B cell (primary cell): ENCODE results near the gene LIN28B. TPM values are rescaled to one million over a fixed set of nuclear protein-coding genes. Genes with fewer than 3 reads are reported as not detected.
"Not testable (repeated sequence)": the region's sequence is repeated elsewhere in the genome, so short reads cannot be mapped to it uniquely, and the experiment has no call there.

Experiments
- ATAC-seq: fragments of 200-7000 bp; cut with Tn5 transposase; one replicate; pipeline ENCODE4 v1.10.0; 2021; ENCODE audit warnings: low read depth, mild to moderate bottlenecking, moderate number of reproducible peaks, moderate library complexity
- CTCF ChIA-PET: fragments of 350-600 bp; sonication (Branson Sonifier 250); formaldehyde crosslinking; loops from one replicate; lab custom pipeline; 2021; ENCODE audit warnings: antibody characterized with exemption, inconsistent platforms; lab: Charles Lee
- POLR2A ChIA-PET: fragments of 350-600 bp; sonication (Branson Sonifier 250); formaldehyde crosslinking; loops from one replicate; lab custom pipeline; 2021; ENCODE audit warnings: antibody characterized with exemption; lab: Charles Lee
- DNase-seq: peaks from one replicate; pipeline ENCODE4 v3.0.0; 2013
- H2AFZ ChIP-seq: 2 replicates; pipeline ENCODE4 v1.6.1; 2012; ENCODE audit warnings: mild to moderate bottlenecking, low read depth, low read length; ENCODE audit not compliant: insufficient read depth, poor library complexity, severe bottlenecking
- H3K27ac ChIP-seq, 2 donors: 1 replicate in 1 of 2; 2 replicates in 1 of 2; pipeline ENCODE4 v1.5.1; 2012 to 2013; ENCODE audit warnings: low read length in 2 of 2, mild to moderate bottlenecking in 2 of 2, moderate library complexity in 1 of 2
- H3K27me3 ChIP-seq, 4 experiments: fragments of 200-600 bp in 1 of 4; sonication (generic) in 1 of 4; replicated peaks in 1 of 4; 1 replicate in 2 of 4; 2 replicates in 2 of 4; pipeline versions ENCODE4 v1.6.1 to v1.7.0; 2013 to 2016; ENCODE audit warnings: low read length in 3 of 4, mild to moderate bottlenecking in 2 of 4, mixed read lengths in 1 of 4, moderate library complexity in 1 of 4; ENCODE audit not compliant: insufficient read depth in 4 of 4, control insufficient read depth in 3 of 4; ENCODE audit errors: control extremely low read depth in 1 of 4
- H3K36me3 ChIP-seq, 2 experiments: replicated peaks in 1 of 2; 1 replicate in 1 of 2; 2 replicates in 1 of 2; pipeline versions ENCODE4 v1.6.1 to v1.7.1; 2013; ENCODE audit warnings: low read length in 1 of 2; ENCODE audit not compliant: insufficient read depth in 2 of 2, control insufficient read depth in 1 of 2; ENCODE audit errors: control extremely low read depth in 1 of 2, extremely low read depth in 1 of 2
- H3K4me1 ChIP-seq, 2 donors: fragments of 200-600 bp in 1 of 2; sonication (generic) in 1 of 2; 1 replicate in 1 of 2; 2 replicates in 1 of 2; pipeline versions ENCODE4 v1.5.1 to v1.6.1; 2013 to 2017; ENCODE audit warnings: low read length in 2 of 2; ENCODE audit not compliant: control insufficient read depth in 2 of 2, insufficient read depth in 2 of 2
- H3K4me2 ChIP-seq: replicated peaks from 2 replicates; pipeline ENCODE3; 2012; ENCODE audit warnings: mild to moderate bottlenecking, low read depth, low read length; ENCODE audit not compliant: poor library complexity, severe bottlenecking
- H3K4me3 ChIP-seq, 5 experiments: fragments of 200-600 bp in 1 of 5; sonication (generic) in 1 of 5; 1 replicate in 3 of 5; 2 replicates in 2 of 5; pipeline versions ENCODE4 v1.5.1 to v1.7.0; 2011 to 2016; ENCODE audit warnings: low read length in 4 of 5, mild to moderate bottlenecking in 4 of 5, low read depth in 2 of 5, control low read depth in 1 of 5, moderate library complexity in 1 of 5; ENCODE audit not compliant: insufficient read depth in 1 of 5; ENCODE audit errors: control extremely low read depth in 1 of 5, extremely low read depth in 1 of 5
- H3K79me2 ChIP-seq: fragments of 200-600 bp; sonication (generic); one replicate; pipeline ENCODE4 v1.6.0; 2016; ENCODE audit warnings: low read length; ENCODE audit not compliant: control insufficient read depth, insufficient read depth
- H3K9ac ChIP-seq: fragments of 200-600 bp; sonication (generic); 2 replicates; pipeline ENCODE4 v1.6.1; 2017; ENCODE audit warnings: mild to moderate bottlenecking, low read length, moderate library complexity
- H3K9me3 ChIP-seq, 3 donors: one replicate each; pipeline versions ENCODE4 v1.6.1 to v1.7.1; 2013; ENCODE audit warnings: low read length in 2 of 3; ENCODE audit not compliant: control insufficient read depth in 2 of 3, insufficient read depth in 1 of 3; ENCODE audit errors: control extremely low read depth in 1 of 3
- H4K20me1 ChIP-seq: 2 replicates; pipeline ENCODE4 v1.6.0; 2012; ENCODE audit warnings: mild to moderate bottlenecking, low read length; ENCODE audit not compliant: insufficient read depth, control insufficient read depth, poor library complexity, severe bottlenecking
- H3K27ac Mint-ChIP-seq: one replicate; pipeline ENCODE4 v1.8.0; 2021; ENCODE audit warnings: mixed read lengths
- H3K27me3 Mint-ChIP-seq: one replicate; pipeline ENCODE4 v1.8.0; 2021; ENCODE audit warnings: mixed read lengths
- H3K4me1 Mint-ChIP-seq: one replicate; pipeline ENCODE4 v1.8.0; 2021; ENCODE audit warnings: mixed read lengths
- H3K4me3 Mint-ChIP-seq: one replicate; pipeline ENCODE4 v1.8.0; 2021; ENCODE audit warnings: mixed read lengths
- H3K9me3 Mint-ChIP-seq: one replicate; pipeline ENCODE4 v1.8.0; 2022; ENCODE audit warnings: mixed read lengths; ENCODE audit not compliant: insufficient read depth
- EZH2 ChIP-seq: IDR thresholded peaks from 2 replicates; pipeline ENCODE4 v1.6.1; 2012; ENCODE audit warnings: borderline replicate concordance, low read depth, mild to moderate bottlenecking, moderate library complexity, low read length; ENCODE audit not compliant: insufficient read depth, poor library complexity, severe bottlenecking
- WGBS: methylation state at CpG from one replicate; pipeline ENCODE4 v1.1.5; 2013; ENCODE audit warnings: missing lambda C conversion rate; ENCODE audit not compliant: insufficient coverage; 5-methylcytosine and 5-hydroxymethylcytosine counted together
- intact Hi-C: fragments of 100-400 bp; cut with micrococcal nuclease; formaldehyde crosslinking; loops from one replicate; pipeline ENCODE4 v1.10.0; 2022
- polyA plus RNA-seq: library from polyadenylated mRNA; depleted of rRNA; stranded (reverse); fragments of >200 nt; gene quantifications from 2 replicates; pipeline ENCODE4 v1.2.3, GENCODE V29; 2012
- total RNA-seq, 2 donors: library from RNA; stranded (reverse); fragments of 120-200 nt in 1 of 2; gene quantifications; 1 replicate in 1 of 2; 2 replicates in 1 of 2; pipeline versions ENCODE4 v1.2.3 to v1.2.4, GENCODE V29; 2013 to 2022
- TF ChIP-seq, protein P1 (sequence below): fragments of 200-600 bp; IDR thresholded peaks from one replicate; pipeline ENCODE4 v1.8.0; 2022; ENCODE audit warnings: antibody characterized with exemption, mild to moderate bottlenecking

LIN28B gene
- total and polyA plus RNA-seq, 2 donors (not counting 1 experiment from before 2014, with no cell fraction given) = not detected

DNA sequence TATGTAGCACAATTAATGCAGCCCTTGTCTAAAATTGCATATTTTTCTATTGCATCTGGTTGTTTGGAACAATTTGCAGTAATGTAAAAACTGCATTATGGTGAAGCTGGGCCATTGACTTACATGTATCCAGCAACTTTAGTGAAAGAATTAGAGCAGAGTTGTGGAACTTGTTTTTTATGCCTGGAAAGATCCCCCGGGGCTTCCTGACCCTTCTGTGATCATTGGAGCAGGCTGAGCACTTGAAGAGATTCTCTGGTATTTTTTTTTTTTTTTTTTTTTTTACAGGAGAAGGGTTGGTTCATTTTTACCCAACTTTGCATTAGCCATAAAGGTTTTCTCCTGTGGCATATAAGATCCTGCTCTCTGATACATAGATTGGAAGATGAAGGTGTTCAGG, 45.0 kb downstream of the LIN28B start:
- no peak for ATAC-seq
- H4K20me1 ChIP-seq = no peaks in the 10 kb centered on the region
- no peaks in the 10 kb centered on the region for H3K9me3 Mint-ChIP-seq
- ChIA-PET POLR2A (no interaction called here), CTCF (no interaction called here)
- no peaks in the 10 kb centered on the region for H3K27me3 Mint-ChIP-seq
- TF ChIP-seq EZH2 = no peak
- TF ChIP-seq, protein P1, sequence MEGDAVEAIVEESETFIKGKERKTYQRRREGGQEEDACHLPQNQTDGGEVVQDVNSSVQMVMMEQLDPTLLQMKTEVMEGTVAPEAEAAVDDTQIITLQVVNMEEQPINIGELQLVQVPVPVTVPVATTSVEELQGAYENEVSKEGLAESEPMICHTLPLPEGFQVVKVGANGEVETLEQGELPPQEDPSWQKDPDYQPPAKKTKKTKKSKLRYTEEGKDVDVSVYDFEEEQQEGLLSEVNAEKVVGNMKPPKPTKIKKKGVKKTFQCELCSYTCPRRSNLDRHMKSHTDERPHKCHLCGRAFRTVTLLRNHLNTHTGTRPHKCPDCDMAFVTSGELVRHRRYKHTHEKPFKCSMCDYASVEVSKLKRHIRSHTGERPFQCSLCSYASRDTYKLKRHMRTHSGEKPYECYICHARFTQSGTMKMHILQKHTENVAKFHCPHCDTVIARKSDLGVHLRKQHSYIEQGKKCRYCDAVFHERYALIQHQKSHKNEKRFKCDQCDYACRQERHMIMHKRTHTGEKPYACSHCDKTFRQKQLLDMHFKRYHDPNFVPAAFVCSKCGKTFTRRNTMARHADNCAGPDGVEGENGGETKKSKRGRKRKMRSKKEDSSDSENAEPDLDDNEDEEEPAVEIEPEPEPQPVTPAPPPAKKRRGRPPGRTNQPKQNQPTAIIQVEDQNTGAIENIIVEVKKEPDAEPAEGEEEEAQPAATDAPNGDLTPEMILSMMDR = no peak
- H3K4me1 ChIP-seq = no peaks in the 10 kb centered on the region
- intact Hi-C loops = no loop called here
- H3K4me3 Mint-ChIP-seq = no peak overlapping the region
- H3K4me3 ChIP-seq = no peak overlapping the region
- no peak overlapping the region for H3K27ac Mint-ChIP-seq
- no peak overlapping the region for H2AFZ ChIP-seq
- no CpG with 5 or more reads among the region's 1 CpG for WGBS
- DNase-seq = no peak
- no peaks in the 10 kb centered on the region for H3K27me3 ChIP-seq
- H3K9me3 ChIP-seq = no peaks in the 10 kb centered on the region
- H3K27ac ChIP-seq = no peak overlapping the region
- H3K36me3 ChIP-seq = no peaks in the 10 kb centered on the region
- no peak overlapping the region for H3K9ac ChIP-seq
- no peaks in the 10 kb centered on the region for H3K79me2 ChIP-seq
- no peaks in the 10 kb centered on the region for H3K4me1 Mint-ChIP-seq
- H3K4me2 ChIP-seq = no peak overlapping the region

DNA sequence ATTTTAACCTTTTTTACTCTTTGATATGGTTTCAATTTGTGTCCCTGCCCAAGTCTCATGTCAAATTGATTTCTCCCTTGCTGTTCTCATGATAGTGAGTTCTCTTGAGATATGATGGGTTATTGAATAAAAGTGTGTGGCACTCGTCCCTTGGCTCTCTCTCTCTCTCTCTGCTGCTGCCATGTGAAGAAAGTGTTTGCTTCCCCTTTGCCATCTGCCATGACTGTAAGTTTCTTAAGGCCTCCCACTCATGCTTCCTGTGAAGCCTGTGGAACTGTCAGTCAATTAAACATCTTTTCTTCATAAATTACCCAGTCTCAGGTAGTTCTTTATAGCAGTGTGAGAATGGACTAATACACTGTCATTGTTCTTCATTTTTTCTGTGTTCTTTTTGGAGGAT, 48.5 kb downstream of the LIN28B start:
- no peak overlapping the region for H3K4me2 ChIP-seq
- no peaks in the 10 kb centered on the region for H3K27me3 Mint-ChIP-seq
- H3K9ac ChIP-seq = no peak overlapping the region
- no peaks in the 10 kb centered on the region for H3K79me2 ChIP-seq
- no peaks in the 10 kb centered on the region for H3K4me1 ChIP-seq
- TF ChIP-seq, protein P1 = no peak
- no peak for TF ChIP-seq EZH2
- no peaks in the 10 kb centered on the region for H3K9me3 ChIP-seq
- H3K4me3 Mint-ChIP-seq = no peak overlapping the region
- H4K20me1 ChIP-seq = no peaks in the 10 kb centered on the region
- ChIA-PET POLR2A (no interaction called here), CTCF (no interaction called here)
- no peaks in the 10 kb centered on the region for H3K9me3 Mint-ChIP-seq
- 20% methylated on average over 1 of the region's 1 CpG for WGBS
- no peaks in the 10 kb centered on the region for H3K27me3 ChIP-seq
- intact Hi-C loops = no loop called here
- no peak overlapping the region for H3K4me3 ChIP-seq
- H3K27ac Mint-ChIP-seq = no peak overlapping the region
- H3K27ac ChIP-seq = no peak overlapping the region
- H2AFZ ChIP-seq = no peak overlapping the region
- DNase-seq (no peak), ATAC-seq (no peak)
- H3K4me1 Mint-ChIP-seq = no peaks in the 10 kb centered on the region
- no peaks in the 10 kb centered on the region for H3K36me3 ChIP-seq

DNA sequence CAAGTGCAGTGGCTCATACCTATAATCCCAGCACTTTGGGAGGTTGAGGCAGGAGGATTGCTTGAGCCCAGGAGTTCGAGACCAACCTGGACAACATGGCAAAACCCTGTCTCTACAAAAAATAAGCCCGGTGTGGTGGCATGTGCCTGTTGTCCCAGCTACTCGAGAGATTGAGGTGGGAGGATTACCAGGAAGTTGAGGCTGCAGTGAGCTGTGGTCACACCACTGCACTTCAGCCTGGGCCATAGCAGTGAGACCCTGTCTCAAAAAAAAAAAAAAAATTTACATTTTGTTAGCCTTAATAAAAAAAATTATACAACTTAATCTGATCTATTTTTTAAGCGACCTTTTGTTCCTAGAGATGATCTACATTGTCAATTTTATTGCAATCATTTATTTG, 56.6 kb downstream of the LIN28B start:
- H3K27me3 Mint-ChIP-seq, H4K20me1 ChIP-seq, H3K27ac ChIP-seq, H3K4me1 ChIP-seq, H3K79me2 ChIP-seq, H2AFZ ChIP-seq, POLR2A ChIA-PET, H3K27me3 ChIP-seq, H3K9ac ChIP-seq, H3K4me1 Mint-ChIP-seq, intact Hi-C loops, H3K9me3 ChIP-seq, H3K4me3 ChIP-seq, H3K4me3 Mint-ChIP-seq, H3K27ac Mint-ChIP-seq, CTCF ChIA-PET, H3K36me3 ChIP-seq, DNase-seq, H3K9me3 Mint-ChIP-seq, ATAC-seq, H3K4me2 ChIP-seq: not testable (repeated sequence)
- WGBS = no CpG with 5 or more reads among the region's 4 CpGs
